MCF 10A (cell line): Measurements from ENCODE around the gene GPR148. TPM values are rescaled to one million over a fixed set of nuclear protein-coding genes. Genes with fewer than 3 reads are reported as not detected.

Experiments
- BruUV-seq: library from RNA; stranded (reverse); fragments of 400-500 nt; replicated peaks from 2 replicates; lab custom pipeline; 2021; lab: Mats Ljungman, UMichigan
- CTCF ChIA-PET: fragments of 300-600 bp; sonication (Branson Sonifier 250); formaldehyde crosslinking; extraction: SDS; loops from one replicate; lab custom pipeline; 2021; ENCODE audit warnings: antibody characterized with exemption, inconsistent platforms; lab: Yijun Ruan, JAX
- POLR2A ChIA-PET: fragments of 300-600, 350-650 bp; sonication (Branson Sonifier 250); formaldehyde crosslinking; extraction: SDS; loops from one replicate; lab custom pipeline; 2020; ENCODE audit warnings: antibody characterized with exemption, inconsistent platforms; lab: Yijun Ruan, JAX
- DNase-seq: peaks from one replicate; pipeline ENCODE4 v3.0.0-alpha.2; 2018; ENCODE audit not compliant: unreplicated experiment
- H3K27ac Mint-ChIP-seq: one replicate; pipeline ENCODE4 v1.8.0; 2022; ENCODE audit warnings: mild to moderate bottlenecking, low read depth, mixed read lengths; ENCODE audit not compliant: unreplicated experiment
- H3K27me3 Mint-ChIP-seq: one replicate; pipeline ENCODE4 v1.8.0; 2022; ENCODE audit warnings: mixed read lengths; ENCODE audit not compliant: insufficient read depth, unreplicated experiment
- H3K36me3 Mint-ChIP-seq: one replicate; pipeline ENCODE4 v1.8.0; 2022; ENCODE audit warnings: mild to moderate bottlenecking, moderate library complexity, mixed read lengths; ENCODE audit not compliant: insufficient read depth, unreplicated experiment
- H3K4me1 Mint-ChIP-seq: one replicate; pipeline ENCODE4 v1.8.0; 2022; ENCODE audit warnings: mixed read lengths; ENCODE audit not compliant: insufficient read depth, unreplicated experiment
- H3K4me3 Mint-ChIP-seq: one replicate; pipeline ENCODE4 v1.8.0; 2022; ENCODE audit warnings: mild to moderate bottlenecking, moderate library complexity, mixed read lengths; ENCODE audit not compliant: unreplicated experiment
- H3K9me3 Mint-ChIP-seq: one replicate; pipeline ENCODE4 v1.8.0; 2022; ENCODE audit warnings: mixed read lengths; ENCODE audit not compliant: unreplicated experiment
- CTCF ChIP-seq: fragments of 200-600 bp; IDR thresholded peaks from one replicate; pipeline ENCODE4 v1.8.0; 2022; ENCODE audit warnings: antibody characterized with exemption, mild to moderate bottlenecking; ENCODE audit not compliant: unreplicated experiment
- intact Hi-C: fragments of 100-400 bp; cut with micrococcal nuclease; formaldehyde crosslinking; loops from 2 replicates; pipeline ENCODE4 v1.14.1; 2022
- total RNA-seq: library from RNA; stranded (reverse); gene quantifications from 2 replicates; pipeline ENCODE4 v1.2.3, GENCODE V29; 2022

Gene GPR148
- total RNA-seq, 1 experiment from 2014 or later = not detected

DNA sequence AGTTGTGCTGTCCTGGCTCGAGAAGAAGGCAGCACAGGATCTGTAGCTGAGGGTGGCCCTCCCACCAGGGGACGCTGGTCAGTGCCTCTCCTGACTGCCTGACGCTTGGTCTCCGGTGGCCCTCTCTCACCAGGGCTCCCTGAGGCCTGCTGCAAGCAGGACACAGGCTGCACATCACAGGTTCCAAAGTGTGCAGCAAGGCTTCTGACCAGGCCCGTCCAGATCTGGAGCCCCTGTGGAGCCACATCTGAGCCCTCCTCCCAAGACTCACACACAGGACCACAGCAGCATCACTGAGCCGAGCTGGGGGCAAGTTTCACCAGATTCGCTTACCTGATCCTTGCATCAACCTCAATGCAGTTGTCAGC lies 38.5 kb downstream of the GPR148 start:
- no peak overlapping the region for H3K4me3 Mint-ChIP-seq
- H3K36me3 Mint-ChIP-seq = no peaks in the 10 kb centered on the region
- intact Hi-C loops = no loop called here
- no peaks in the 10 kb centered on the region for H3K9me3 Mint-ChIP-seq
- BruUV-seq = no TSS peak
- no peak overlapping the region for H3K27ac Mint-ChIP-seq
- no peak for TF ChIP-seq CTCF
- CTCF ChIA-PET = no interaction called here
- no peak for DNase-seq
- no peaks in the 10 kb centered on the region for H3K4me1 Mint-ChIP-seq
- POLR2A ChIA-PET = no interaction called here
- peaks cover 12% of the 10 kb centered on the region for H3K27me3 Mint-ChIP-seq

- no TSS peak for BruUV-seq
- POLR2A ChIA-PET = no interaction called here
Observed at GRCh38 chr2:130768191-130768855, 39.5 kb downstream of the GPR148 start.

GRCh38 chr2:130769343-130769907 lies 40.6 kb downstream of the GPR148 start:
- Mint-ChIP-seq H3K4me1 (no peaks in the 10 kb centered on the region), H3K27me3 (peaks cover 12% of the 10 kb centered on the region), H3K36me3 (no peaks in the 10 kb centered on the region), H3K9me3 (no peaks in the 10 kb centered on the region), H3K4me3 (no peak overlapping the region), H3K27ac (no peak overlapping the region)
- POLR2A ChIA-PET = no interaction called here
- no peak for TF ChIP-seq CTCF
- intact Hi-C loops = no loop called here
- CTCF ChIA-PET = no interaction called here
- no peak for DNase-seq
- no TSS peak for BruUV-seq

More at GRCh38 chr2:130768191-130768855, 39.5 kb downstream of the GPR148 start:
- no peaks in the 10 kb centered on the region for H3K36me3 Mint-ChIP-seq
- intact Hi-C loops = no loop called here
- H3K9me3 Mint-ChIP-seq = no peaks in the 10 kb centered on the region
- TF ChIP-seq CTCF = no peak
- no peaks in the 10 kb centered on the region for H3K4me1 Mint-ChIP-seq
- no peak for DNase-seq
- no peak overlapping the region for H3K27ac Mint-ChIP-seq
- H3K4me3 Mint-ChIP-seq = no peak overlapping the region
- CTCF ChIA-PET = interaction anchor here (1.0 kb wide), 1 partner anchor 29 kb away, joined by 3 read pairs; no protein-coding TSS in a partner anchor
- H3K27me3 Mint-ChIP-seq = peaks cover 12% of the 10 kb centered on the region

DNA sequence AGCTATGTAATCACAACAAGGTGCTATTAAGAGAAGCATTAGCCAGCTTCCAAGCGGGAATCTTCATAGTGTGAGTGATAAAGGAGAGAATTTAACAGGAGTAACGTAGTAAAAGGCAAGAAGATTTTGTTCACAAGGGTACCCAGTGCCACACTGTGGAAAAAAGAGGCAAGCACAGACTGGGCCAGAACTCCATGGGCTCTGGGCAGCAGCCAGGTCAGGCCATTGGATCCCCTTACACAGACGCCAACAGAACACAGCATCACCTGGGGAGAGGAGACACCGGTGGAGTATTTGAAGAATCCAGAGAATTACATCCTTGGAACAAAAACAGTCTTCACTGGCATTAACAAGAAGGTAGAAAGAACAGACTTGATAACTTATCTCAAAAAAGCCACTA lies 47.7 kb downstream of the GPR148 start:
- ChIA-PET POLR2A (no interaction called here), CTCF (interaction anchor here (0.7 kb wide), 1 partner anchor 34 kb away, joined by 4 read pairs; no protein-coding TSS in a partner anchor)
- no peaks in the 10 kb centered on the region for H3K36me3 Mint-ChIP-seq
- no peak for TF ChIP-seq CTCF
- intact Hi-C loops = no loop called here
- no peak for DNase-seq
- no peak overlapping the region for H3K27ac Mint-ChIP-seq
- H3K27me3 Mint-ChIP-seq = peaks cover 56% of the 10 kb centered on the region
- H3K4me3 Mint-ChIP-seq = no peak overlapping the region
- no peaks in the 10 kb centered on the region for H3K9me3 Mint-ChIP-seq
- H3K4me1 Mint-ChIP-seq = no peaks in the 10 kb centered on the region
- no TSS peak for BruUV-seq
